Measurements from ENCODE around the gene CYP3A7. TPM values are rescaled to one million over a fixed set of nuclear protein-coding genes. Genes with fewer than 3 reads are reported as not detected.
"Not testable (repeated sequence)": the region's sequence is repeated elsewhere in the genome, so short reads cannot be mapped to it uniquely, and the experiment has no call there.

The CYP3A7 gene
- total and polyA plus RNA-seq, 2 of the 13 experiments (the other 11 are each of a cell fraction or from before 2014, with no cell fraction given) = 5.8 to 6.4 TPM

- H4K20me1 ChIP-seq (ENCODE audit: insufficient read depth, low read length); intact Hi-C loops (cut with micrococcal nuclease; ENCODE audit: unreplicated experiment); BruUV-seq (replicated peaks); H3K9me3 ChIP-seq (ENCODE audit: low read length); H3K27ac ChIP-seq (ENCODE audit: extremely low read length, insufficient read depth, low read length); H3K27me3 ChIP-seq (ENCODE audit: control insufficient read depth in 1 of 2, insufficient read depth in 2 of 2, low read length in 2 of 2); H3K79me2 ChIP-seq (ENCODE audit: insufficient read depth, low read length); in situ Hi-C loops (cut with HindIII; ENCODE audit: extremely low pct_ligation_motif_present, low pct_unique_long_range_greater_than_20kb); H2AFZ ChIP-seq (ENCODE audit: low read length); H3K36me3 ChIP-seq (replicated peaks in 1 of 2; ENCODE audit: control insufficient read depth in 1 of 2, insufficient read depth in 2 of 2, low read length in 2 of 2); CTCF ChIA-PET (ENCODE audit: low intra/inter-chr PET ratio, low total read pairs); H3K9ac ChIP-seq (ENCODE audit: insufficient read depth, low read depth, low read length): not testable (repeated sequence)
- peak; percentile 20 for DNase-seq (ENCODE audit: low spot score)
- H3K4me3 ChIP-seq (replicated peaks in 1 of 3; ENCODE audit: insufficient read depth in 1 of 3, low read depth in 2 of 3, low read length in 3 of 3) = peak overlapping the region in 1 of 3 experiments; percentile 16; a peak in 1 of 6 replicates
- peak; percentile 93 for FAIRE-seq
- WGBS (ENCODE audit: low lambda C conversion rate) = 10% methylated on average over 5 of the region's 5 CpGs
- TF ChIP-seq FOSL2 (CRISPR knock-in tag; IDR thresholded peaks at IDR 0.05) (peak; percentile 78), ELF3 (CRISPR knock-in tag; IDR thresholded peaks at IDR 0.05) (0 out of 2 replicates have a peak, but pooled peaks have one; percentile 20)
- TF ChIP-seq, protein P1, sequence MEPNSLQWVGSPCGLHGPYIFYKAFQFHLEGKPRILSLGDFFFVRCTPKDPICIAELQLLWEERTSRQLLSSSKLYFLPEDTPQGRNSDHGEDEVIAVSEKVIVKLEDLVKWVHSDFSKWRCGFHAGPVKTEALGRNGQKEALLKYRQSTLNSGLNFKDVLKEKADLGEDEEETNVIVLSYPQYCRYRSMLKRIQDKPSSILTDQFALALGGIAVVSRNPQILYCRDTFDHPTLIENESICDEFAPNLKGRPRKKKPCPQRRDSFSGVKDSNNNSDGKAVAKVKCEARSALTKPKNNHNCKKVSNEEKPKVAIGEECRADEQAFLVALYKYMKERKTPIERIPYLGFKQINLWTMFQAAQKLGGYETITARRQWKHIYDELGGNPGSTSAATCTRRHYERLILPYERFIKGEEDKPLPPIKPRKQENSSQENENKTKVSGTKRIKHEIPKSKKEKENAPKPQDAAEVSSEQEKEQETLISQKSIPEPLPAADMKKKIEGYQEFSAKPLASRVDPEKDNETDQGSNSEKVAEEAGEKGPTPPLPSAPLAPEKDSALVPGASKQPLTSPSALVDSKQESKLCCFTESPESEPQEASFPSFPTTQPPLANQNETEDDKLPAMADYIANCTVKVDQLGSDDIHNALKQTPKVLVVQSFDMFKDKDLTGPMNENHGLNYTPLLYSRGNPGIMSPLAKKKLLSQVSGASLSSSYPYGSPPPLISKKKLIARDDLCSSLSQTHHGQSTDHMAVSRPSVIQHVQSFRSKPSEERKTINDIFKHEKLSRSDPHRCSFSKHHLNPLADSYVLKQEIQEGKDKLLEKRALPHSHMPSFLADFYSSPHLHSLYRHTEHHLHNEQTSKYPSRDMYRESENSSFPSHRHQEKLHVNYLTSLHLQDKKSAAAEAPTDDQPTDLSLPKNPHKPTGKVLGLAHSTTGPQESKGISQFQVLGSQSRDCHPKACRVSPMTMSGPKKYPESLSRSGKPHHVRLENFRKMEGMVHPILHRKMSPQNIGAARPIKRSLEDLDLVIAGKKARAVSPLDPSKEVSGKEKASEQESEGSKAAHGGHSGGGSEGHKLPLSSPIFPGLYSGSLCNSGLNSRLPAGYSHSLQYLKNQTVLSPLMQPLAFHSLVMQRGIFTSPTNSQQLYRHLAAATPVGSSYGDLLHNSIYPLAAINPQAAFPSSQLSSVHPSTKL (CRISPR knock-in tag; IDR thresholded peaks at IDR 0.05) = peak; percentile 25; the same call in 1 of the 2 replicates
- peaks cover 39% of the 10 kb centered on the region for H3K4me1 ChIP-seq (ENCODE audit: insufficient read depth, low read length)
- peak overlapping the region; percentile 53 for H3K4me2 ChIP-seq (ENCODE audit: low read depth, low read length)
- peak; percentile 77 for ATAC-seq
- POLR2A ChIA-PET = interaction anchor here (1.8 kb wide), 1 partner anchor 9 kb away, joined by 4 read pairs; no protein-coding TSS in a partner anchor
Observed at GRCh38 chr7:99751322-99752052, 16.5 kb upstream of the CYP3A7 start.
